ENCODE data around the gene PGP. TPM values are rescaled to one million over a fixed set of nuclear protein-coding genes. Genes with fewer than 3 reads are reported as not detected.

Gene PGP
- total RNA-seq, 1 experiment from 2014 or later = 36.2 TPM

DNA sequence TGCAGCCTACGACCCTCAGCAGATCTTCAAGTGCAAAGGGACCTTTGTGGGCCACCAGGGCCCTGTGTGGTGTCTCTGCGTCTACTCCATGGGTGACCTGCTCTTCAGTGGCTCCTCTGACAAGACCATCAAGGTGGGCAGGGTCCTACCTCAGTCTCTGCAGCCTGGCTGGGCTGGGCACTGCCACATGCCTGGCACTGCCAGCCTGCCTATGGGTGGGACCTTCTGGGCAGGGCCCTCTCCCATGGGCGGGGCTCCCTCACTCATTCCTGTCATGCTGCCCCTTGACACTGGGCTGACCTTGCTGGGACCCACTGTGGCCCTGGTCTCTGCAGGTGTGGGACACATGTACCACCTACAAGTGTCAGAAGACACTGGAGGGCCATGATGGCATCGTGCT lies 40.7 kb downstream of the PGP start:
- no peaks in the 10 kb centered on the region for H3K9me3 ChIP-seq
- no TSS peak for BruUV-seq (replicated peaks)
- Mint-ChIP-seq H3K4me3 (ENCODE audit: unreplicated experiment) (no peak overlapping the region), H3K4me1 (ENCODE audit: low read depth, unreplicated experiment) (no peaks in the 10 kb centered on the region), H3K9me3 (ENCODE audit: unreplicated experiment) (no peaks in the 10 kb centered on the region), H3K36me3 (ENCODE audit: insufficient read depth, unreplicated experiment) (peaks cover 52% of the 10 kb centered on the region), H3K27ac (ENCODE audit: unreplicated experiment) (no peak overlapping the region), H3K27me3 (ENCODE audit: insufficient read depth, unreplicated experiment) (no peaks in the 10 kb centered on the region)
- ChIA-PET CTCF (no interaction called here), POLR2A (no interaction called here)
- TF ChIP-seq, protein P1, sequence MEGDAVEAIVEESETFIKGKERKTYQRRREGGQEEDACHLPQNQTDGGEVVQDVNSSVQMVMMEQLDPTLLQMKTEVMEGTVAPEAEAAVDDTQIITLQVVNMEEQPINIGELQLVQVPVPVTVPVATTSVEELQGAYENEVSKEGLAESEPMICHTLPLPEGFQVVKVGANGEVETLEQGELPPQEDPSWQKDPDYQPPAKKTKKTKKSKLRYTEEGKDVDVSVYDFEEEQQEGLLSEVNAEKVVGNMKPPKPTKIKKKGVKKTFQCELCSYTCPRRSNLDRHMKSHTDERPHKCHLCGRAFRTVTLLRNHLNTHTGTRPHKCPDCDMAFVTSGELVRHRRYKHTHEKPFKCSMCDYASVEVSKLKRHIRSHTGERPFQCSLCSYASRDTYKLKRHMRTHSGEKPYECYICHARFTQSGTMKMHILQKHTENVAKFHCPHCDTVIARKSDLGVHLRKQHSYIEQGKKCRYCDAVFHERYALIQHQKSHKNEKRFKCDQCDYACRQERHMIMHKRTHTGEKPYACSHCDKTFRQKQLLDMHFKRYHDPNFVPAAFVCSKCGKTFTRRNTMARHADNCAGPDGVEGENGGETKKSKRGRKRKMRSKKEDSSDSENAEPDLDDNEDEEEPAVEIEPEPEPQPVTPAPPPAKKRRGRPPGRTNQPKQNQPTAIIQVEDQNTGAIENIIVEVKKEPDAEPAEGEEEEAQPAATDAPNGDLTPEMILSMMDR (IDR thresholded peaks at IDR 0.05; ENCODE audit: insufficient read depth in 1 of 2, low read depth in 1 of 2, low read length in 1 of 2, severe bottlenecking in 1 of 2, unreplicated experiment in 1 of 2) = no peak
- no peak overlapping the region for H3K4me3 ChIP-seq (ENCODE audit: low read depth, low read length)
- H3K27me3 ChIP-seq (replicated peaks; ENCODE audit: control insufficient read depth, insufficient read depth, low read length) = no peaks in the 10 kb centered on the region
- H3K36me3 ChIP-seq (ENCODE audit: control insufficient read depth, insufficient read depth, low read length) = no peaks in the 10 kb centered on the region; the same call in 1 of the 2 replicates
- no peak for DNase-seq
- H3K4me1 ChIP-seq = no peaks in the 10 kb centered on the region
- intact Hi-C loops (cut with micrococcal nuclease; ENCODE audit: unreplicated experiment) = no loop called here

DNA sequence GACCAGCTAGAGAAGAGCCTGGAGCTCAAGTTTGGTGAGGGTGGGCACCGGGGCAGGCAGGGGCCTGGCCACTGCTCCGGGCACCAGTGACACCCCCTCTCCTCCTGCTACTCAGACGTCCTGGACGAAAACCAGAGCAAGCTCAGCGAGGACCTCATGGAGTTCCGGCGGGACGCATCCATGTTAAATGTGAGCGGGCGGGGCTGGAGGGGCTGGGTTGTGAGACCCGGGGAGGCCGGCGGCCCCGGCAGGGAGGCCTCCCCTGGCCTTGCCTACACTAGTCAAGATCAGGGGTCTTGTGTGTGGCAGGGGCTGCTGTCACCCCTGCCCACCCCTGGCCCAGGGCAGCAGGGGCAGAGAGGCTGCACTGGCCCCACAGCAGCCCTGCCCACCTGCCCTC lies 41.3 kb downstream of the PGP start:
- TF ChIP-seq, protein P1 (IDR thresholded peaks at IDR 0.05; ENCODE audit: insufficient read depth in 1 of 2, low read depth in 1 of 2, low read length in 1 of 2, severe bottlenecking in 1 of 2, unreplicated experiment in 1 of 2) = no peak
- intact Hi-C loops (cut with micrococcal nuclease; ENCODE audit: unreplicated experiment) = no loop called here
- Mint-ChIP-seq H3K36me3 (ENCODE audit: insufficient read depth, unreplicated experiment) (peaks cover 52% of the 10 kb centered on the region), H3K4me3 (ENCODE audit: unreplicated experiment) (no peak overlapping the region), H3K4me1 (ENCODE audit: low read depth, unreplicated experiment) (no peaks in the 10 kb centered on the region), H3K27ac (ENCODE audit: unreplicated experiment) (no peak overlapping the region), H3K27me3 (ENCODE audit: insufficient read depth, unreplicated experiment) (no peaks in the 10 kb centered on the region), H3K9me3 (ENCODE audit: unreplicated experiment) (no peaks in the 10 kb centered on the region)
- no peak overlapping the region for H3K4me3 ChIP-seq (ENCODE audit: low read depth, low read length)
- H3K9me3 ChIP-seq = no peaks in the 10 kb centered on the region
- ChIA-PET POLR2A (interaction anchor here (1.0 kb wide), 1 partner anchor 18 kb away, joined by 3 read pairs; the partner anchor contains the start of gene TRAF7), CTCF (no interaction called here)
- no peaks in the 10 kb centered on the region; the same call in 1 of the 2 replicates for H3K36me3 ChIP-seq (ENCODE audit: control insufficient read depth, insufficient read depth, low read length)
- no TSS peak for BruUV-seq (replicated peaks)
- no peaks in the 10 kb centered on the region for H3K4me1 ChIP-seq
- DNase-seq = no peak
- no peaks in the 10 kb centered on the region for H3K27me3 ChIP-seq (replicated peaks; ENCODE audit: control insufficient read depth, insufficient read depth, low read length)

DNA sequence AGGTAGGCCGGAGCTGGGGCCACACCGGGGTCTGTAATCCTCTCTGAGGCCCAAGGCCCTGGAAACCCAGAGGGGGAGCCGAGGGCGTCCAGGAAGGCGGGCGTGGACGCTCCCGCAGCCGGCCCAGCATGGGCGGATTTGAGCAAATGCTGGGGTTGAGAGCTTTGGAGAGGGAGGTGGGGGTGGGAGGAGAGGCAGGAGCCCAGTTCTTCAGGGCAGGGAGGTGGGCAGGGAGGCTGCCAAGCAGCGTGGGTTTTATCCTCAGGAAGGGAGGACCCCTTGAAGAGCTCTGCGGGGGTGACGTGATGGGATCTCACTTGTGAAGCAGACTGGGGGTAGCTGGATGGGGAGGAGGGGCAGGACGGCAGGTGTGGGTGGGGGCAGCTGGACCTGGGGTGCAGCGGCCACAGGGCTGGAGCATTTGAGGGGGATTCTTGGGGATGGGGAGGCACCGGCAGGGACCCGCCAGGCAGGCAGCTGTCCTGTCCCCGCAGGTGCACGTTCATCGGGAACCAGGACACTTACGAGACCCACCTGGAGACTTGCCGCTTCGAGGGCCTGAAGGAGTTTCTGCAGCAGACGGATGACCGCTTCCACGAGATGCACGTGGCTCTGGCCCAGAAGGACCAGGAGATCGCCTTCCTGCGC lies 41.8 kb downstream of the PGP start:
- H3K4me3 ChIP-seq (ENCODE audit: low read depth, low read length) = no peak overlapping the region
- H3K9me3 ChIP-seq = no peaks in the 10 kb centered on the region
- no peak overlapping the region for H3K4me3 Mint-ChIP-seq (ENCODE audit: unreplicated experiment)
- no peak overlapping the region for H3K27ac Mint-ChIP-seq (ENCODE audit: unreplicated experiment)
- POLR2A ChIA-PET = interaction anchor here (1.0 kb wide), 1 partner anchor 18 kb away, joined by 3 read pairs; the partner anchor contains the start of gene TRAF7
- H3K9me3 Mint-ChIP-seq (ENCODE audit: unreplicated experiment) = no peaks in the 10 kb centered on the region
- peaks cover 58% of the 10 kb centered on the region for H3K36me3 Mint-ChIP-seq (ENCODE audit: insufficient read depth, unreplicated experiment)
- H3K36me3 ChIP-seq (ENCODE audit: control insufficient read depth, insufficient read depth, low read length) = no peaks in the 10 kb centered on the region; the same call in 1 of the 2 replicates
- CTCF ChIA-PET = interaction anchor here (0.6 kb wide), 1 partner anchor 117 kb away, joined by 3 read pairs; no protein-coding TSS in a partner anchor
- TF ChIP-seq, protein P1 (IDR thresholded peaks at IDR 0.05; ENCODE audit: insufficient read depth in 1 of 2, low read depth in 1 of 2, low read length in 1 of 2, severe bottlenecking in 1 of 2, unreplicated experiment in 1 of 2) = no peak
- no peak for DNase-seq
- no peaks in the 10 kb centered on the region for H3K27me3 ChIP-seq (replicated peaks; ENCODE audit: control insufficient read depth, insufficient read depth, low read length)
- intact Hi-C loops (cut with micrococcal nuclease; ENCODE audit: unreplicated experiment) = no loop called here
- H3K4me1 ChIP-seq = no peaks in the 10 kb centered on the region
- no peaks in the 10 kb centered on the region for H3K27me3 Mint-ChIP-seq (ENCODE audit: insufficient read depth, unreplicated experiment)
- H3K4me1 Mint-ChIP-seq (ENCODE audit: low read depth, unreplicated experiment) = no peaks in the 10 kb centered on the region
- no TSS peak for BruUV-seq (replicated peaks)
